Measurements from ENCODE around the gene SLC25A21.
"Not testable (repeated sequence)": the region's sequence is repeated elsewhere in the genome, so short reads cannot be mapped to it uniquely, and the experiment has no call there.

Gene SLC25A21

GRCh38 chr14:36713960-36714703, 458.3 kb downstream of the SLC25A21 start:
- no peak for DNase-seq (ENCODE audit: low read depth, low spot score)

DNA sequence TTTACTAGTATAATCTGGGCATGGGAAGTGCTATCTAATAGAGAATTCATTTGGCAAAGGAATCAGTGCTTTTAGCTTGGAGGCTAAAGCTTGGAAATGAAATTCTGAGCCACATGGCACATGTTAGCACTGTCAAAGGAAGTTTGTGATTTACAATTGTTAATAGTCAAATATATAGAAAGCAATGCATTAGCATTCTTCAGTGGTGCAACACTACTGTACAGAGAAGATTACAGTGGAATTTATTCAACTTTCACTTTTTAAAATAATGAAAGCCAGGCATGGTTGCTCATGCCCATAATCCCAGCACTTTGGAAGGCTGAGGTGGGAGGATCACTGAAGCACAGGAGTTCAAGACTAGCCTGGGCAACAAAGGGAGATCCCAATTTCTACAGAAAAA, 464.8 kb downstream of the SLC25A21 start:
- no peak for DNase-seq (ENCODE audit: low read depth, low spot score)

- DNase-seq (ENCODE audit: low read depth, low spot score) = no peak
Observed at GRCh38 chr14:36702474-36702873, 469.9 kb downstream of the SLC25A21 start.

DNA sequence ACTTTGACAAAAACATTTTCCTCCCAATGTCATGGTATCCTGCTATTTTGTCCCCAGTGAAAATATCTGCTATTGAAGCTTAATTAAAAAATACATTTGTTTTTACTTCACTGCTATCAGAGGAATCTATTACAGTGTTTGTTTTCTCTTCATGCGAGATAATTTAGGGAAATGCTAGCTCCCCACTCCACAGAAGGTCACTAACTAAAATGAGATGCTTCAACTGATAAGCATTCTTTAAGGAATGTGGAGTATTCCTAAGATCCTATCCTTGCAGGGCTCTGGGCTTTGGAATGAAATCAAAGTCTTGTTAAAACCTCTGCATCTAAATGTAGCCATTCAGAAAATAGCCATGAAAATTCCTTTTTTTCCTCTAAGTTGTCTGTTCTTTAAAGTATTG, 471.3 kb downstream of the SLC25A21 start:
- DNase-seq (ENCODE audit: low read depth, low spot score) = no peak

DNA sequence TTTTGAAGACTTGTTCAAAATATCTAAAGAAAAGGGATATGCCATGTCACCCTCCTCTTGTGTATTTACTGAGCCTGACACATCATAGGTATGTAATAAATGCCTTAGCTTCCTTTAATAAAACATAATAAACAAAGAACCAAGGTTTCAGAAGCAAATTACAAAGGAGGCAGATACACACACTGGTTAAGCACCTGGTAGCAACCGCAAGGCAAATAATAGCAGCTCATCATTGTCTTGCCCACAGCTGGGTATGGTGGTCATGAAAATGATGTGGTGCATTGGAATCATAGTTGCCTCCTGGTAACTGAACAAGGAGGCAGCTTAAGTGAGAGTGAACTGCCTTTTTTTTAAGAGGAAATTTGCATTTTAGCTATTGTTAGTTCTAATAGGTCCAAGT, 471.8 kb downstream of the SLC25A21 start:
- no peak for DNase-seq (ENCODE audit: low read depth, low spot score)

DNA sequence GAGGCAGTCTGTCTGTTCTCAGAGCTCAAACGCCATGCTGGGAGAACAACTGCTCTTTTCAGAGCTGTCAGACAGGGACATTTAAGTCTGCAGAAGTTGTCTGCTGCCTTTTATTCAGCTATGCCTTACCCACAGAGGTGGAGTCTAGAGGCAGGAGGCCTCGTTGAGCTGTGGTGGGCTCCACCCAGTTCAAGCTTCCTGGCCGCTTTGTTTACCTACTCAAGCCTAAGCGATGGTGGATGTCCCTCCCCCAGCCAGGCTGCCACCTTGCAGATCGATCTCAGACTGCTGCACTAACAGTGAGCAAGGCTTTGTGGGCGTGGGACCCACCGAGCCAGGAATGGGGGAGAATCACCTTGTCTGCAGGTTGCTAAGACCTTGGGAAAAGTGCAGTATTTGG, 473.0 kb downstream of the SLC25A21 start:
- not testable (repeated sequence) for DNase-seq (ENCODE audit: low read depth, low spot score)

GRCh38 chr14:36690311-36691040, 481.9 kb downstream of the SLC25A21 start:
- no peak for DNase-seq (ENCODE audit: low read depth, low spot score)

DNA sequence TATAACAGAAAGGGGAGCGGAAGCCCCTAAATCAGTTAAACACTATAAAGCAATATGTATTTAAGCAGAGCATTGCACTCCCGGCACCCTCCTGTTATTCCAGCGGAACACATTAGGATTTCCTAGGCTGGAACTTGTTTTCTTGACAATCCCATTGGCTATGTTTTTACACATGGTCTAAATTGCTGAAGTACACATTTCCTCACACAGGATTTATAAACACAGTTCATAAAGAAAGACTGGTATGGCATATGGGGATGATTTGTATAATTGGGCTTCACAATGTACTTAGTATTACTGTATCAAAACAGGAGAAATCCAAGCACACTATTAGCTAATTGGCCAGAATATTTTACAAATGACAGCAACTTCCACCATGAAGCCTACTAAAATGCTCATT, 487.5 kb downstream of the SLC25A21 start:
- DNase-seq (ENCODE audit: low read depth, low spot score) = no peak

GRCh38 chr14:36683083-36683724, 489.2 kb downstream of the SLC25A21 start:
- no peak for DNase-seq (ENCODE audit: low read depth, low spot score)

DNA sequence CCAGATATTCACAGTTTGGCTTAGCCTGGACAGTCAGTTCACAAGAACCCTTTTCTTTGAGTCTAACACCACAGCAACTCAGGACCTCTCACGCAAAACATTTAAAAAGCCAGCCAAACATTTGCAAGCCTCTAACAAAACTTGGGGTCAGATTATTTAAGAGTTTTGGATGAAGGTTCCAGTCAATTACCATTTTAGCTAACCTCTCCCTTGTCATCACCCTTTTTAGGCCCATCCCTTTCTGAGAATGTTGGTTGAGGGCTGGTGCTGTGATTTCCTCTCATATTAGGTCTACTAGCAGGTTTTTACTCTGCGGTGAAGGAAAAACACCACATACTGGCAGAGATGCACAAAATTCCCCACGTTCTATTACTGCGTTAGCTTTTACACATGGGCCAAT, 490.1 kb downstream of the SLC25A21 start:
- no peak for DNase-seq (ENCODE audit: low read depth, low spot score)

DNA sequence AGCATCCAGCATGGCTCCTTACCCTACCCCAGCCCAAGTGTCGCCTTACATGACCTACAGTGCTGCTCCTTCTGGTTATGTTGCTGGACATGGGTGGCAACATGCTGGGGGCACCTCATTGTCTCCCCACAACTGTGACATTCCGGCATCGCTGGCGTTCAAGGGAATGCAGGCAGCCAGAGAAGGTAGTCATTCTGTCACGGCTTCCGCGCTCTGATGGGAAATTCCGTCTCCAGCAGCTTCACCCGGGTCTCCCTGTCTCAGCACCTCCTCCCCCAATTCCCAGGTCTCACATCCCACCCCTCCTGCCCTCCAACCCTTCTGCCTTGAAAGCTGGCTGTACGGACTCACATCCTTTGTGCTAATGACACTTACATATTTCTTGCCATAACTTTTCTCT, 496.2 kb downstream of the SLC25A21 start:
- no peak for DNase-seq (ENCODE audit: low read depth, low spot score)

- no peak for DNase-seq (ENCODE audit: low read depth, low spot score)
Observed at GRCh38 chr14:36675581-36675980, 496.8 kb downstream of the SLC25A21 start.

GRCh38 chr14:36674659-36675058, 497.7 kb downstream of the SLC25A21 start:
- DNase-seq (ENCODE audit: low read depth, low spot score) = no peak

GRCh38 chr14:36672095-36672494, 500.3 kb downstream of the SLC25A21 start:
- DNase-seq (ENCODE audit: low read depth, low spot score) = no peak

DNA sequence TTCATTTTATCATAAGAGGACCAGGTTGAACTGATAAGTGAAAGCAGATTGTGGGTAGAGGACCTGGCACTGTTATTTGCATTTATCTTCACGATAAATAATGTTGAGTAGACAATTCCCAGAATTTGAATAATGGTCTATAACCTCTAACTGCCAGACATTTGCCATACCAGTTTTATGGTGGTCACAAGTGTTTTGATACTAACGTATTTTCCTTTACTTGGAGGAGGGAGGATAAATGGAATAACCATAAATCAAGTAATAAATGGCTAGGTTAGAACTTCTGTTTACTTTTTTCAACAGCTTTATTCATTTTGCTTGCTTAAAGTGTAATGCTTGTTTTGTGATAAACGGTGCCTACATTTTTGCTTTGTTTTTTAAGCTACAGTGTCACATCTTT, 501.3 kb downstream of the SLC25A21 start:
- DNase-seq (ENCODE audit: low read depth, low spot score) = no peak

DNA sequence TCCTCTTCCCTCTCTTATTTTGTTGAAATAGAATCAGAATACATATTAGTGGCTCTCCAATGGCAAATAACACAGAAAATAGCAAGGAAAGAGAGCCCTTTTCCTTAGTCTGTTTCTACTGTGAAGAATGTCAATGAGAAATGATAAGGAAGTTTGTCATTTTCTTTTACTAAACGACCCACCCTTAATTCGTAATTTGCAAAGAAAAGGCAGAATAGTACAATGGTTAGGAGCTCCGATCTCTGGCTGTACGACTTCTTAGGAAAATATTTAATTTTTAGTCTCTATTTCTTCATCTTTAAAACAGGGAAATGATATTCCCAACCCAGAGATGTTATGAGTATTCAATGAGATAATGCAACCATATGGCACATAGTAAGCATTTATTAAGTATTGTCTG, 504.7 kb downstream of the SLC25A21 start:
- no peak for DNase-seq (ENCODE audit: low read depth, low spot score)

GRCh38 chr14:36666416-36667206, 505.8 kb downstream of the SLC25A21 start:
- DNase-seq (ENCODE audit: low read depth, low spot score) = no peak

GRCh38 chr14:36665887-36666415, 506.5 kb downstream of the SLC25A21 start:
- no peak for DNase-seq (ENCODE audit: low read depth, low spot score)

GRCh38 chr14:36664322-36665193, 507.8 kb downstream of the SLC25A21 start:
- no peak for DNase-seq (ENCODE audit: low read depth, low spot score)

- no peak for DNase-seq (ENCODE audit: low read depth, low spot score)
Observed at GRCh38 chr14:36663404-36664321, 508.7 kb downstream of the SLC25A21 start.
